G401.6 (cell line): Measurements from ENCODE around the gene ASS1.

Experiments used
- FAIRE-seq: peaks from 2 replicates; lab custom pipeline; 2012; peaks lifted over from hg19 to GRCh38; lab: Jason Lieb, UNC

ASS1 gene

GRCh38 chr9:130473566-130473965 is 28.8 kb downstream of the ASS1 start:
- FAIRE-seq = no peak

- FAIRE-seq = no peak
Observed at GRCh38 chr9:130474106-130474505, 29.3 kb downstream of the ASS1 start.

GRCh38 chr9:130476151-130476730 is 31.5 kb downstream of the ASS1 start:
- FAIRE-seq = no peak

- no peak for FAIRE-seq
Observed at GRCh38 chr9:130477564-130477963, 32.8 kb downstream of the ASS1 start.

GRCh38 chr9:130478152-130478551 is 33.4 kb downstream of the ASS1 start:
- no peak for FAIRE-seq

GRCh38 chr9:130478736-130479575 is 34.2 kb downstream of the ASS1 start:
- FAIRE-seq = no peak

GRCh38 chr9:130479587-130479986 is 34.8 kb downstream of the ASS1 start:
- FAIRE-seq = no peak

- FAIRE-seq = no peak
Observed at GRCh38 chr9:130480673-130481072, 35.9 kb downstream of the ASS1 start.

GRCh38 chr9:130482463-130482862 is 37.7 kb downstream of the ASS1 start:
- FAIRE-seq = no peak

- FAIRE-seq = no peak
Observed at GRCh38 chr9:130483371-130483971, 38.7 kb downstream of the ASS1 start.

GRCh38 chr9:130484362-130485072 is 39.8 kb downstream of the ASS1 start:
- FAIRE-seq = no peak

- FAIRE-seq = no peak
Observed at GRCh38 chr9:130486103-130486502, 41.3 kb downstream of the ASS1 start.

- FAIRE-seq = no peak
Observed at GRCh38 chr9:130487500-130487899, 42.7 kb downstream of the ASS1 start.

GRCh38 chr9:130488621-130489330 is 44.0 kb downstream of the ASS1 start:
- FAIRE-seq = no peak

GRCh38 chr9:130490981-130491380 is 46.2 kb downstream of the ASS1 start:
- FAIRE-seq = no peak

GRCh38 chr9:130491830-130492482 is 47.2 kb downstream of the ASS1 start:
- no peak for FAIRE-seq

- no peak for FAIRE-seq
Observed at GRCh38 chr9:130493021-130493420, 48.3 kb downstream of the ASS1 start.

- FAIRE-seq = no peak
Observed at GRCh38 chr9:130493476-130493875, 48.7 kb downstream of the ASS1 start.

- FAIRE-seq = no peak
Observed at GRCh38 chr9:130495067-130495466, 50.3 kb downstream of the ASS1 start.

- no peak for FAIRE-seq
Observed at GRCh38 chr9:130497139-130497538, 52.4 kb downstream of the ASS1 start.

GRCh38 chr9:130498298-130498917 is 53.6 kb downstream of the ASS1 start:
- no peak for FAIRE-seq
